SIG-M5 (cell line): ENCODE measurements around the gene DNASE1L2.

Experiments used
- DNase-seq: peaks from one replicate; lab custom pipeline; 2025; lab: John Stamatoyannopoulos, UW

DNASE1L2 gene

GRCh38 chr16:2270588-2271470 is 34.6 kb downstream of the DNASE1L2 start:
- no peak for DNase-seq

- DNase-seq, result no peak
Observed at GRCh38 chr16:2271848-2272461, 35.7 kb downstream of the DNASE1L2 start.

DNA sequence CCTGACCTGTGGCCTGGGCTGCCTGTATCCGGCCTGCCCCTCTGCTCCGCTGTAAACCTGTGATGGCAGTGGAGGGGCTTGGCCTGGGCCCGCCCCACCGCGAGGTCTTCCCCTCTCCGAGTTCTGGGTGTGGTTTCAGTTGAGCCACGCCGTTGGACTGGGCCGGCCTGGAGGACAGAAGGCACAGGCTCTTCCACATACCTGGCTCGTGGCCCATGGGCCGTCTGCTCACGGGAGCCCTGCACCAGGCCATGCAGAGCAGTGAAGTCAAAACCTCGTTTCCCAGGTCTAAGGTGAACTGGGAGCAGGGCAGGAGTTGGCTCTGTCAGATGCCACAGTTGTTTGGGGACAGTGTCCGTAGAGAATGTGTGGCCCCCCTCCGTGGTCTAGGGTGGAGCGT is 37.2 kb downstream of the DNASE1L2 start:
- DNase-seq, result no peak

DNA sequence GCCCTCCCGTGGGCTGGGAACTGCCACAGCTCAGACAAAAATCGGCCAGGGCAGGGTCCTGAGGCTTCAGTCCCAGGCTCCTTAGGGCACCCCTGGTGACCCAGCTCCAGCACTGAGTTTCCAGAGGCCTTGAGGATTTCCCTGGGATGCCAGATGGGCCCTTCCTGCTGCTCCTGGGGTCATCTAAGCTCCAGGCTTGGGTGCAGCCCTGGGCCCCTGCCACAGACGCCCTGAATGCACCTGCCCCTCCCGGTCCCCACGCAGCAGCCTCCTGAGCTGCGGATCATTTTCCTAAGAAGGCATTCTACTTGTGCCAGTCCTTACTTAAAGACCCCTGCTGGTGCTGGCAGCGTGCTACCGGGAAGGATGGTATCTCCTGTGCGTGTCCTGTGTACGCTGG is 37.7 kb downstream of the DNASE1L2 start:
- no peak for DNase-seq

GRCh38 chr16:2275476-2276367 is 39.5 kb downstream of the DNASE1L2 start:
- DNase-seq, result no peak

GRCh38 chr16:2276368-2277195 is 40.3 kb downstream of the DNASE1L2 start:
- DNase-seq, result no peak

GRCh38 chr16:2277466-2278271 is 41.4 kb downstream of the DNASE1L2 start:
- no peak for DNase-seq

- no peak for DNase-seq
Observed at GRCh38 chr16:2278272-2278608, 42.0 kb downstream of the DNASE1L2 start.

DNA sequence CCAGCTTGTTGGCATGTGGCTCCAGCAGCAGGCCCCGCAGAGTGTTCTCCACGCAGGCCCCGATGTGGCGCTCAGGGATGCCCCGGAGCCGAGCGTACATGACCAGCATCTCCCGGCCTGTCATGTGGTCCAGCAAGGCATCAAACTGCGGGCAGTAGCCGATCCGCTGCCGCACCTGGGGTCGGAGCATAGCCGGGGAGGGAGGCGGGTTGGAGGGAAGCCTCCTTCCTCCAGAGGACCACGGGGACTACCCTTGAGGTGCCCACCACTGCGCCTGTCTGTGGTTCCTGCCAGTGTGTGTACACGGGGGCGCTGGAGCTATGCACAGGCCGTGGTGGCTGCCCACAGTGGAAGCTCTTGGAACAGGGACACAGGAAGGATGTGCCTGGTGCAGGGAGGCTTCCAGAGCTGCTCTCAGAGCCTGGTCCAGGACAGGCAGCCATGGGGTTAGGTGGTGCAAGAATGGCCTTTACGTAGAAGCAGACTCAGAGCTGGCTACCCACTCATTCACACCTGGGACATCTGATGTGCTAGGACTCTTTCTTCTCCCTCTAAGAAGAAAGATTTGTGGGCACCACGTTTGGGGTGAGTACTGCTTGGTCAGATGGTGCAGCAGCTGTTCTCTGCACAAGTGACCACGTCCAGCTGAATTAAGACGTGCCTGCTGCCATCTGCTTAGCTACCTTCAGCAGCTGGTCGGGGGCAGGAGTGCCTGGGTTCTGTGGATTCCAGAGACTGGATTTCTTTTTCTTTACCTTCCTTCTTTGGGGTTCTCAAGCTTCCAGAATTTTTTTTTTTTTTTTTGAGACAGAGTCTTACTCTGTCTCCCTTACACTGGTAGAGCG is 42.9 kb downstream of the DNASE1L2 start:
- no peak for DNase-seq

DNA sequence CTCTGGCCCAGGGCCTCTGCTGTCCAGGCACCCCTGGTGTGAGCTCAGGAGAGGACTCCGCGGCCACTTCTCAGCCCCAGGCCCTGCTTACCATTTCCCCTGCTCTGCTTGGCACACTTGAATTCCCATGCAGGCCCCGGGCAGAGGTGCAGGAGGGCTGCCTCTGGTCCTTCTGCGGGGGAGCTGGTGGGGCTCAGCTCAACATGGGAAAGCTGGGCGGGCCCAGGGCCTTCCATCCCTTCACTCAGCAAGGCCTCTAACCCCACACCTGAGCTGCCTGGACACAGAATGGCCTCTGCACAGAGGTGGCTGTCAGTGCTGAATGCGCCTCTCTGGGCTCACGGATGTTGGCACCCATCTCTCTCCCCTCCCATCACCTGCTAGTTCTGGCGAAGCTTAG is 44.2 kb downstream of the DNASE1L2 start:
- no peak for DNase-seq

- DNase-seq, result no peak
Observed at GRCh38 chr16:2280981-2281542, 44.8 kb downstream of the DNASE1L2 start.

- DNase-seq, result no peak
Observed at GRCh38 chr16:2282262-2282661, 46.0 kb downstream of the DNASE1L2 start.

DNA sequence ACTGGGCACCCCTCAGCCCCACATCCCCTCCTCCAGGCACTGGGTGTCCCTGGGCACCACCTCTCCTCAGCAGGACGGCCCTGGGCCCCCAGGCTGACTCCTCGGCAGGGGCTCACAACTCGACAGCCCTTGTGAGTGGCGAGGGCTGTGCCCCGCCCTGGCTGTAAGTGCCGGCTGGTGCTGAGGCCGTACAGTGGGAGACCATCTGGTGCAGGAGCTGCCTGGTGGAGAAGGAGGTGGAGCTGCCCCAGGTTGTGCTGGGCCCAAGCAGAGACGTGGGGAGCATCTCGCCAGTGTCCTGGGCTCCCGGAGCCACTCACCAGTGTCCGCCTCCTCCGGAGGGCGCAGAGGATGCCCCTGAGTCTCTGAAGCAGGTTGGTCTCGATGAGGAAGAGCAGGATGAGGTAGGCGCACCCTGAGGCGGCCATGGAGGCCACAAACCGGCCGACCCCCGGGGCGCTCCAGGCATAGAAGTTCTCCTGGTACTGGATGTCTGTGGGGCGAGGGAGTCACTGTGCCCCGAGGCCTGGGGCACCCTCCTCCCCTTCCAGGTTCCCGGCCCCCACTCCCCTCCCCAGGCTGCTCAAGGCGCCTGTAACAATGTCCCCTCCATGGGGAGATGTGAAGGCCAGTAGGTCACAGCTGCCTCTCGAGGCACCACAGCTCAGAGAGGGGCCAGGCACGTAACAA is 46.8 kb downstream of the DNASE1L2 start:
- DNase-seq, result no peak

DNA sequence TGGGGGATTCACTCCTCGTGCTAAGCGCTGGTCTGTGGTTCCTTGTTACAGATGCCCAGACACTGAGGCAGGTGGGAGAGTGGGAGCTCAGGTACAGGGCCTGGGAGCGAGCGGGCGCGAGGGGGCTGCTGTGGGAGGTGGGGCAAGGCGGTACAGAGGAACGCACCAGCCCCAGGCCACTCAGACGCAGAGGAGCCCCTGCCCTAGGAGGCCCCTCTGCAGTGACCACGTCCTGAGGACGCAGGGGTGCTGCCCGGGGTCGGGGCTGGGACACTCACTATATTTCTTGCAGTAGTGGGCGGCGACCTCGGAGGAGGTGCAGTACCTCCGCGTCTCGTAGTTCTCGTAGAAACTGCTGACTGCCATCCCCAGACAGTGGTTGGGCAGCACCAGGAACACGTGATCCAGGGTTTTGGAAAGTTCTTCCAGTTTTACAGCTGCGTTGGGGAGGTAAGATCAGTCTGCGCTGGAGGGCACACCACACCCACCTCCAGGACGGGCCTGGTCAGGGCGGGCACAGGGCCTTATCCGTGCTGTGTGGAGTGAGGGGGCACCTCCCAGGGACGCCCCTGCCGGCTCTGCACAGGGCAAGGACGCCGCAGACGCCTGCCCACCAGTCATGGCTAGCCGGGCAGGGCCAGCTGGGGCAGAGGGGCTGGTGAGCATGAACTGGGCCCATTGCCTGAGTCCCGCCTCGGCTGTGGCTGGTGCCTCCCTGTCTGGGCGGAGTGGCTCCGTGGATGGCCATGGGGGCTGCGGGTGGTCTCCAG is 47.9 kb downstream of the DNASE1L2 start:
- no peak for DNase-seq

- no peak for DNase-seq
Observed at GRCh38 chr16:2284797-2285576, 48.7 kb downstream of the DNASE1L2 start.

GRCh38 chr16:2285731-2286191 is 49.5 kb downstream of the DNASE1L2 start:
- DNase-seq, result no peak

DNA sequence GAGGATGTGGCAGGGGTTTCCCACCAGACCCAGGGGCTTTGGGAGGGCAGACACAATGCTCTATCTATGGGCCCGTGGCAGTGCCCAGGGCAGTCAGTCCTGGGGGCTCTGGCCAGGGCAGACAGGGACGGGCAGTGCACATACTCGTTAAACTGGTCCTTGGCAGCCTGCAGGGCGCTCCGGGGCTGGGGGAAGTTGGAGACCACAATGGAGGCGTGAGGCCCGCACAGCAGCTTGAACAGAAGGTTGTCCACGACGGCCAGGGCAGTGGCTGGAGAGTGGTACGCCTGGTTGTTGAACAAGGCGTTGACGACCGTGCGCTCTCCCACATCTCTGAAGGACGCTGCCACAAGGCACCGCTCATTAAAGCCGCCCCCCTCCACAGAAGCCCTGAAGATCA is 50.3 kb downstream of the DNASE1L2 start:
- no peak for DNase-seq
